Measurements from ENCODE around the gene PITPNM3.

PITPNM3 gene

GRCh38 chr17:6526362-6527152 is 29.8 kb downstream of the PITPNM3 start:
- peak; percentile 11 for DNase-seq (ENCODE audit: low spot score)

- no peak for DNase-seq (ENCODE audit: low spot score)
Observed at GRCh38 chr17:6525731-6526130, 30.6 kb downstream of the PITPNM3 start.

- peak; percentile 55 for DNase-seq (ENCODE audit: low spot score)
Observed at GRCh38 chr17:6525141-6525540, 31.2 kb downstream of the PITPNM3 start.

DNA sequence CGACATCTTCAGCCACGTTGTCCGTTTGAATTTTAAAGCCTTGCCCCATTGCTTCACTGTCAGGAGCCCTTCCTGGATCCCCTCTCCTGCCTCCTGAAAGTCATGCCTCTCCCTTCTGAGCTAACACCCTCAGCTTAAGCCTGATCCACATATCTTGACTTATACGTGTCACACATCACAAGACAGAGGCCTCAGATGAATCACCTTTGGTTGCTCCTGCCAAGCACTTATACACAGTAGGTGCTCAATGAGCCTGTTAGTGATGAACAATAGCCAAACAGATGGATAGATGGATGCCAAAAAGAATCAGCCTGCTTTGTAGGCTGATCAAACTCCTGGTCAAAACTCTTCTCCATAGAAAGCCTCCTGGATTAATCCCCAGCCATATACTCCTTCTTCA is 31.8 kb downstream of the PITPNM3 start:
- no peak for DNase-seq (ENCODE audit: low spot score)

DNA sequence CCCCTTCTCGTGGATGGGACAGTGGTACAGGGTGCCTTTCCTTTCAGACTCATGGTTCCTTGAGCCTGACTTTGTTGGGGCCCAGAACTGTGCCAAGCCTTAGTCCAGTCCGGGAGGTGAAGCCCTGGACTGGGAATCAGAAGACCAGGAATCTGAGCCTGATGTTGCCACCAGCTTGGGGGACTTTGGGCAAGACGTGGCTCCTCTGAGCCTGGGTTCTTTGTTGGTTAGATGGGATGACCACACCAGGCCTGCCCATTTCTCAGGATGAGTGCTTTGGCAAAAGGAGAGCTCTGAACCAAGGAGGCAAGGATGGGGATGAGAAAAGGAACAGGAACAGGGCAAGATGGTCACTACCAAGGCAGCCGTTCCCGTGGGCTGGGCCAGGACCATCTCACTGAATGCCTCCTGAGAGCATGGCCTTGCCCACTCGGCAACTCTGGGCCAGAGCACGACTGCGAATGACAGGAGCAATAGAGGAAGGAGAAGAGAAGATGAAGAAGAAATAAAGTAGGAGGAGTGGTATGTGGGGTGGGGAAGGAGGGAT is 32.5 kb downstream of the PITPNM3 start:
- DNase-seq (ENCODE audit: low spot score), result no peak

DNA sequence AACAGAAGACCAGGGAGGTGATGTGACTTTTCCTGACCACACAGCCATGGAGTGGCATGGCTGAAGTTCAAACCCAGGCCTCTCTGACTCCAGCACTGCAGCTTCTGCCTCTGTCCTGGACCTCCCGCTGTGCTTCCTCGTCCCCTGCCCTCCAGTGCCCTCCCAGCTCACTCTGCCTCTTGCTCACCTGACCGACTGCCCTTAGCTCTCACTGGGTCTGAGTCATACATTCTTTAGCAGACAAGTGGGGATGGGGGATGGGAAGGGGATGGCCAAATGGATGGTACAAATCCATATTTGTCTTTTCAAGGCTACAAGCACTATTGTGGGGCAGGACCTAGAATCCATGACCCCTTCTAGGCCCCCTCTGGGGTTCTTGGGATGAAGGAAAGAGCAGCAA is 33.0 kb downstream of the PITPNM3 start:
- DNase-seq (ENCODE audit: low spot score), result no peak

DNA sequence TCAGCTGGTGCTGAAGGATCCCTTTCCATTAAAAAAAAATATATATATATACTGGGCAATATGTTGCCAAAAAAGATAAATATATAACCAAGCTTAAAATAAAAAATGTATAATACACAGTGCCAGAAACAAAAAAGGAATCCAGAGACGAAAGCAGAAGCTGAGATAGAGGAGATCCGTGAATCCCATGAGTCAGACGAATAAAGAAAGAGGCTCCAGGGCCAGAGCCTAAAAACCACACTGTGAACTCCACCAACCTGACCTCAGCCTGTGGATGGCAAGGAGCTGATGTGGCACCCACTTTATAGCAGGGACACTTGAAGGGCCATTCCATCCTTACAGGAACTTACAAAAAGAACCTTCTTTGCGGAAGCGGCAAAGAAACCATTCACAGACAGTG is 34.8 kb downstream of the PITPNM3 start:
- no peak for DNase-seq (ENCODE audit: low spot score)

DNA sequence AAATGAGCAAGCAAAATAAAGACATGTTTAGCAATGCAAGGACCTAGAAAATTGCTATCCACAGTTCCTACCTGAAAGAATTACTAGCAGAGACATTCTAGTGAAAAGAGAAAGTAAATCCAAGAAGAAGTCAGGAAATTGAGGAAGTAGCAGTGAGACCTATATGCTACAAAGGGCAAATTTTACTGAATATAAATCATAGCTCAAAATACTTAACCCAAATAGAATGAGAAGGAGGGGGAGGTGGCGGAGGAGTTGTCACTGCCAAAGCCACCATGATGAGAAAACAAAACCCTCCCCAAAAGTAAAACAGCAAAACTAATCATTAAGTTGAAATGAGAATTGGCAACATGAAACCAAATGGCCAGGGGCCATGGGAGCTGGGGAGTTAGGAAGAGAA is 39.3 kb downstream of the PITPNM3 start:
- peak; percentile 22 for DNase-seq (ENCODE audit: low spot score)

DNA sequence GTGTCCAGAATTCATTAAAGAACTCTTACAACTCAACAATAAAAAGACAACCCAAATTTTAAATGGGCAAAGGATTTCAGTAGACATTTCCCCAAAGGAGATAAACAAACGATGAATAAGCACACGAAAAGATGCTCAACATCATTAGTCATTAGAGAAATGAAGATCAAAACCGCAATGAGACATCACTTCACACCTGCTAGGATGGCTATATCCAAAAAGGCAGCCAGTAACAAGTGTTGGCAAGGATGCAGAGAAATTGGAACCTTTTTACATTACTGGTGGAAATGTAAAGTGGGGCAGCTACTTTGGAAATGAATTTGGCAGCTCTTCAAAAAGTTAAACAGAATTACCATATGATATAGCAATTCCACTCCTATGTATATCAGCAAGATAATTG is 42.0 kb downstream of the PITPNM3 start:
- DNase-seq (ENCODE audit: low spot score), result no peak

GRCh38 chr17:6512552-6512951 is 43.8 kb downstream of the PITPNM3 start:
- DNase-seq (ENCODE audit: low spot score), result no peak

DNA sequence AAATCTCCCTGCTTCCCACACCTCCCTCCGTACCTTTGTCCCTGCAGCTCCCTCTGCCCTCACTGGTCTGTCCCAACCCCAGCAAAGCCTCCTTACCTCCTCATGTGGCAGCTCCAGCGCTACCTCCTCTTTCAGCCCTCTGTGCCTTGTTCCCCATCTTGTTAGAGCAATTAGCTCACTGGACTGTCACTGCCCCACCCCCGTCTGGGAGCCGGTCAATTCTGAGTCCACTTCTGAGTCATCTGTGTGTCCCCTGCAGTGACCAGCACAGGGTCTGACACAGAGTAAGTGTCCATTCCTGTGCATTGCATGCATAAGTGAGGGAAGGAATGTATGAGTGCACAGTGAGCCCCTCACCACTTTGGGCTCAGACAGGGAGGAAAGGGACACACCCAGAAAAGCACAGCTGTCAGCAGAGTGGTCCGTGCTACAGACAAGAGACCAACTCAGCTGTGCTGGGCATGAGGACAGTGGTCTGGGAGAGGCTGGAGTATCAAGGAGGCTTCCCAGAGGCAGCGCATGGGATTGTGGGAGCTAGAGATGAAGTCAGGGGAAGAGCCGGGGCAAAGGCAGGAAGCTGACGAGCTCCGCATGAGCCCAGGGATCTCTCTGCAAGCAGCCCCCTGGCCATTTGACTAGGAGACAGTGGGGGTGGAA is 45.9 kb downstream of the PITPNM3 start:
- DNase-seq (ENCODE audit: low spot score), result peak; percentile 45

- no peak for DNase-seq (ENCODE audit: low spot score)
Observed at GRCh38 chr17:6509921-6510320, 46.4 kb downstream of the PITPNM3 start.

- DNase-seq (ENCODE audit: low spot score), result peak; percentile 54
Observed at GRCh38 chr17:6509031-6509771, 47.2 kb downstream of the PITPNM3 start.

DNA sequence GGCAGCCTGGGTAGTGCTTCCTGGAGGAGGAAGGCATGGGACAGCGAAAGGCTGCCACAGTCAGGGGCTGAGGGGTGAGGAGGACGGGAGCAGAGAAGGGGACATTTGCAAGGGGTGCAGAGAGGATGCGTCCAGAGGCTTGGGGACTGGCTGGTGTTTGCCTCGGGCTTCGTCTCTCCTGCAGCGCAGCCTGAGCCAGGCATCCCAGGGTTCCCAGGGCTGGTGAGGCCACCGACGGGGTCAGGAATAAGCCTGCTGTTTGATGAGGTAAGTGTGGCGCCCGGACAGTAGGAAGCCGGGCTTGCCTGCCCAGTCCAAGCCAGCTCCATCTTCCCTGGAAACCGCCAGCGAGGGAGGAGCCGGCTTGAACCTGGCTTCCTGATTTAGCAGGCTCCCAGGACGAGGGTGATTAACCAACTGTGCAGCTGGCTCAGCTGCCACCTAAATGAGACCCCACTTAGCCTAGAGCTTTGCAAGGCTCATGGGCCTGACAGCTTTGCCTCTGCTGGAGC is 47.8 kb downstream of the PITPNM3 start:
- no peak for DNase-seq (ENCODE audit: low spot score)

- peak; percentile 52 for DNase-seq (ENCODE audit: low spot score)
Observed at GRCh38 chr17:6508016-6508415, 48.3 kb downstream of the PITPNM3 start.

DNA sequence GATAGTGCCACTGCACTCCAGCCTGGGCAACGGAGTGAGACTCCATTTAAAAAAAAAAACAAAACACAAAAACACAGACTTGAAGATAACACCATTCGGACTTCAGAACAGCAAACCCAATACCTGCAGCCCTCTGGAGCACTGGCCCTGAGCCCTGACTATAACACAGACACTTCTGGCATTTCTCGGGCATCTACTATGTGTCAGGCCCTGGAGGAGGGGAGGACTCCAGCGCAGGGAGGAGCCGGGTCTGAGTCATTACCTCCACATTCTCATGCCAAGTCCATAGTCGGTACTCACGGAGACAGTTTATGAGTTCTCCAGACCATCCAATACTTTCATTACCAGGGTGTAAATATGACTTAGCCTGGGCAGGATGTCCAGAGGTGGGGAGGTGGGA is 48.8 kb downstream of the PITPNM3 start:
- peak; percentile 52 for DNase-seq (ENCODE audit: low spot score)

- DNase-seq (ENCODE audit: low spot score), result peak; percentile 58
Observed at GRCh38 chr17:6506679-6507231, 49.6 kb downstream of the PITPNM3 start.

- peak; percentile 23 for DNase-seq (ENCODE audit: low spot score)
Observed at GRCh38 chr17:6505425-6506142, 50.8 kb downstream of the PITPNM3 start.

- peak; percentile 37 for DNase-seq (ENCODE audit: low spot score)
Observed at GRCh38 chr17:6503641-6504195, 52.6 kb downstream of the PITPNM3 start.

- no peak for DNase-seq (ENCODE audit: low spot score)
Observed at GRCh38 chr17:6502871-6503509, 53.4 kb downstream of the PITPNM3 start.

DNA sequence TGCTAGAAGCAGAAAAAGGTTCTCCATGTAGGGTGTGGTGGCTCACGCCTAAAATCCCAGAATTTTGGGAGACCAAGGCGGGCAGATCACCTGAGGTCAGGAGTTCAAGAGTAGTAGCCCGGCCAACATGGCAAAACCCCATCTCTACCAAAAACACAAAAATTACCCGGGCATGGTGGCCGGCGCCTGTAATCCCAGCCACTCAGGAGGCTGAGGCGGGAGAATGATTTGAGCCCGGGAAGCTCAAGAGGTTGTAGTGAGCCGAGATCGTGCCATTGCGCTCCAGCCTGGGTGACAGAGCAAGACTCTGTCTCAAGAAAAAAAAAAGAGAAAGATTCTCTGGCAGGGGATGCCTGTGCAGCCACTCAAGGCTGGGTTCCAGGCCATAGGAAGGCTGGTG is 54.2 kb downstream of the PITPNM3 start:
- DNase-seq (ENCODE audit: low spot score), result peak; percentile 31
